Esophagus muscularis mucosa (tissue), 4 donors: Measurements from ENCODE around the gene MEF2C.

Source experiments
- EP300 ChIP-seq: sonication (generic); formaldehyde crosslinking; IDR thresholded peaks from one replicate; pipeline ENCODE4 v1.6.1; 2017; ENCODE audit warnings: antibody characterized with exemption
- POLR2A ChIP-seq: fragments of 450-650 bp; IDR thresholded peaks from one replicate; pipeline ENCODE4 v1.6.1; 2017; ENCODE audit warnings: antibody characterized with exemption, moderate library complexity, mild to moderate bottlenecking, low read depth
- POLR2AphosphoS5 ChIP-seq, 2 donors: sonication (generic); formaldehyde crosslinking; IDR thresholded peaks; one replicate each; pipeline ENCODE4 v1.6.1; 2017; ENCODE audit warnings: antibody characterized with exemption in 2 of 2
- TF ChIP-seq, protein P1 (sequence below), 3 experiments: fragments of 200-600 bp in 2 of 3; fragments of 450-650 bp in 1 of 3; sonication (generic) in 2 of 3; IDR thresholded peaks; one replicate each; pipeline ENCODE4 v1.5.1; 2017 to 2019; ENCODE audit warnings: antibody characterized with exemption in 3 of 3, mild to moderate bottlenecking in 2 of 3, moderate library complexity in 1 of 3

DNA sequence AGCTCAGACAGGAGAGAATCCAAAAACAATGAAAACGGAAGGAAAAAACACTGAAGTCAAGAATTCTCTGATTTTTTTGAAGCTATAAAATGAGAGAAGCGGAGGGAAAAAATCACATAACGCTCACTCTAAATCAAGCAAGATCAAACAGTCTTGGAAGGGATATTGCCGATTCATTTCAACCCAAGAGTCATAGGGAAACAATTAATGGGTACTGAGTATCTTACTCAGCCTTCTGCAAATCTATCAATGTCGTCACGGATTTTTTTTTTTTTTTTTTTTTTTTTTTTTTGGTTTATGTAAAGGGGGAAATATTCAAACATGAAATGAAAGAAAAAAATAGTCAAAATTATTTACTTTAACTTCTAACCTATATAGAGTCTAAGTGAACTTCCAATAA is 9.5 kb downstream of the MEF2C start:
- TF ChIP-seq, protein P1, sequence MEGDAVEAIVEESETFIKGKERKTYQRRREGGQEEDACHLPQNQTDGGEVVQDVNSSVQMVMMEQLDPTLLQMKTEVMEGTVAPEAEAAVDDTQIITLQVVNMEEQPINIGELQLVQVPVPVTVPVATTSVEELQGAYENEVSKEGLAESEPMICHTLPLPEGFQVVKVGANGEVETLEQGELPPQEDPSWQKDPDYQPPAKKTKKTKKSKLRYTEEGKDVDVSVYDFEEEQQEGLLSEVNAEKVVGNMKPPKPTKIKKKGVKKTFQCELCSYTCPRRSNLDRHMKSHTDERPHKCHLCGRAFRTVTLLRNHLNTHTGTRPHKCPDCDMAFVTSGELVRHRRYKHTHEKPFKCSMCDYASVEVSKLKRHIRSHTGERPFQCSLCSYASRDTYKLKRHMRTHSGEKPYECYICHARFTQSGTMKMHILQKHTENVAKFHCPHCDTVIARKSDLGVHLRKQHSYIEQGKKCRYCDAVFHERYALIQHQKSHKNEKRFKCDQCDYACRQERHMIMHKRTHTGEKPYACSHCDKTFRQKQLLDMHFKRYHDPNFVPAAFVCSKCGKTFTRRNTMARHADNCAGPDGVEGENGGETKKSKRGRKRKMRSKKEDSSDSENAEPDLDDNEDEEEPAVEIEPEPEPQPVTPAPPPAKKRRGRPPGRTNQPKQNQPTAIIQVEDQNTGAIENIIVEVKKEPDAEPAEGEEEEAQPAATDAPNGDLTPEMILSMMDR (IDR thresholded peaks at IDR 0.05) = no peak
- TF ChIP-seq EP300 (no peak), POLR2A (no peak), POLR2AphosphoS5 (IDR thresholded peaks at IDR 0.05) (no peak)
